H9 (cell line): ENCODE results near the gene ORC2. TPM values are rescaled to one million over a fixed set of nuclear protein-coding genes. Genes with fewer than 3 reads are reported as not detected.

ENCODE experiments used
- DNase-seq: peaks from one replicate; pipeline ENCODE4 v3.0.0-alpha.2; 2017
- H2AFZ ChIP-seq: one replicate; pipeline ENCODE4 v1.6.1; 2013; ENCODE audit warnings: mild to moderate bottlenecking, low read length, control low read depth, moderate library complexity
- H2AK5ac ChIP-seq: 2 replicates; pipeline ENCODE4 v1.6.1; 2013; ENCODE audit warnings: low read length, control low read depth, mixed read lengths; ENCODE audit not compliant: insufficient read length
- H2BK120ac ChIP-seq: one replicate; pipeline ENCODE4 v1.6.1; 2013; ENCODE audit warnings: low read depth, mild to moderate bottlenecking, low read length, control low read depth, inconsistent platforms; ENCODE audit not compliant: poor library complexity, severe bottlenecking
- H2BK12ac ChIP-seq: 2 replicates; pipeline ENCODE4 v1.6.1; 2013; ENCODE audit warnings: low read length, control low read depth, mixed read lengths, low read depth; ENCODE audit not compliant: insufficient read length
- H2BK15ac ChIP-seq: 2 replicates; pipeline ENCODE4 v1.6.1; 2013; ENCODE audit warnings: low read depth, low read length, control low read depth
- H2BK20ac ChIP-seq: one replicate; pipeline ENCODE4 v1.6.1; 2013; ENCODE audit warnings: low read depth, mild to moderate bottlenecking, low read length, control low read depth, inconsistent platforms; ENCODE audit not compliant: poor library complexity, severe bottlenecking
- H2BK5ac ChIP-seq: 2 replicates; pipeline ENCODE4 v1.6.1; 2013; ENCODE audit warnings: low read length, control low read depth, mixed read lengths; ENCODE audit not compliant: insufficient read length
- H3K14ac ChIP-seq: 2 replicates; pipeline ENCODE4 v1.6.1; 2013; ENCODE audit warnings: low read length, control low read depth; ENCODE audit not compliant: insufficient read depth
- H3K18ac ChIP-seq: 2 replicates; pipeline ENCODE4 v1.6.1; 2013; ENCODE audit warnings: low read depth, mild to moderate bottlenecking, mixed read lengths, low read length, control low read depth; ENCODE audit not compliant: insufficient read length
- H3K23ac ChIP-seq: 2 replicates; pipeline ENCODE4 v1.6.1; 2013; ENCODE audit warnings: low read length, control low read depth, mixed read lengths, low read depth; ENCODE audit not compliant: insufficient read length
- H3K23me2 ChIP-seq: 2 replicates; pipeline ENCODE4 v1.6.1; 2013; ENCODE audit warnings: low read depth, mild to moderate bottlenecking, mixed read lengths, low read length, control low read depth; ENCODE audit not compliant: insufficient read length, poor library complexity, severe bottlenecking
- H3K27ac ChIP-seq: 2 replicates; pipeline ENCODE4 v1.5.1; 2013; ENCODE audit warnings: low read length, control low read depth, mixed read lengths, low read depth; ENCODE audit not compliant: insufficient read length
- H3K27me3 ChIP-seq: 2 replicates; pipeline ENCODE4 v1.6.1; 2013; ENCODE audit warnings: low read length, control low read depth, inconsistent platforms; ENCODE audit not compliant: insufficient read depth
- H3K4ac ChIP-seq: 2 replicates; pipeline ENCODE4 v1.6.1; 2013; ENCODE audit warnings: low read depth, mild to moderate bottlenecking, control low read depth, inconsistent platforms, low read length, moderate library complexity
- H3K4me1 ChIP-seq: 2 replicates; pipeline ENCODE4 v1.6.1; 2013; ENCODE audit warnings: low read length, control low read depth, inconsistent platforms; ENCODE audit not compliant: insufficient read depth
- H3K4me2 ChIP-seq: 2 replicates; pipeline ENCODE4 v1.6.1; 2013; ENCODE audit warnings: low read length, control low read depth, mixed read lengths; ENCODE audit not compliant: insufficient read length, insufficient read depth
- H3K56ac ChIP-seq: 2 replicates; pipeline ENCODE4 v1.6.1; 2013; ENCODE audit warnings: low read depth, mild to moderate bottlenecking, mixed read lengths, low read length, control low read depth; ENCODE audit not compliant: insufficient read length
- H3K79me1 ChIP-seq: 2 replicates; pipeline ENCODE4 v1.6.1; 2013; ENCODE audit warnings: low read depth, mild to moderate bottlenecking, moderate library complexity, low read length, control low read depth, inconsistent platforms; ENCODE audit not compliant: insufficient read depth, poor library complexity, severe bottlenecking
- H3K79me2 ChIP-seq: 2 replicates; pipeline ENCODE4 v1.6.1; 2013; ENCODE audit warnings: low read length, control low read depth, inconsistent platforms; ENCODE audit not compliant: insufficient read depth
- H3K9ac ChIP-seq: 2 replicates; pipeline ENCODE4 v1.6.1; 2013; ENCODE audit warnings: low read length, control low read depth, mixed read lengths; ENCODE audit not compliant: insufficient read length; ENCODE audit errors: extremely low read depth
- H3K9me3 ChIP-seq: one replicate; pipeline ENCODE4 v1.6.1; 2013; ENCODE audit warnings: low read depth, low read length, inconsistent platforms; ENCODE audit not compliant: control insufficient read depth
- H3T11ph ChIP-seq: one replicate; pipeline ENCODE4 v1.6.1; 2013; ENCODE audit warnings: mild to moderate bottlenecking, low read length, control low read depth, inconsistent platforms
- H4K20me1 ChIP-seq: one replicate; pipeline ENCODE4 v1.6.1; 2013; ENCODE audit not compliant: control insufficient read depth, insufficient read length, insufficient read depth
- H4K5ac ChIP-seq: 2 replicates; pipeline ENCODE4 v1.6.1; 2013; ENCODE audit warnings: low read depth, mild to moderate bottlenecking, mixed read lengths, low read length, control low read depth; ENCODE audit not compliant: insufficient read length
- H4K8ac ChIP-seq: replicated peaks from 2 replicates; pipeline ENCODE4 v1.6.1; 2013; ENCODE audit warnings: low read length, control low read depth, mixed read lengths, low read depth; ENCODE audit not compliant: insufficient read length
- H4K91ac ChIP-seq: 2 replicates; pipeline ENCODE4 v1.6.1; 2013; ENCODE audit warnings: low read depth, mild to moderate bottlenecking, moderate library complexity, mixed read lengths, low read length, control low read depth; ENCODE audit not compliant: insufficient read length
- H3K27ac Mint-ChIP-seq, 3 experiments: 2 replicates in 2 of 3; 3 replicates in 1 of 3; pipeline ENCODE4 v1.8.0; 2020 to 2021; ENCODE audit warnings: mixed read lengths in 3 of 3, mild to moderate bottlenecking in 1 of 3, moderate library complexity in 1 of 3
- H3K27me3 Mint-ChIP-seq: 2 replicates; pipeline ENCODE4 v1.8.0; 2021; ENCODE audit warnings: low read depth, mild to moderate bottlenecking, moderate library complexity, mixed read lengths
- H3K36me3 Mint-ChIP-seq, 3 experiments: 2 replicates in 2 of 3; 3 replicates in 1 of 3; pipeline ENCODE4 v1.8.0; 2020 to 2021; ENCODE audit warnings: low read depth in 3 of 3, mixed read lengths in 3 of 3; ENCODE audit not compliant: insufficient read depth in 1 of 3
- H3K4me1 Mint-ChIP-seq, 2 experiments: 2 replicates each; pipeline ENCODE4 v1.8.0; 2020; ENCODE audit warnings: mixed read lengths in 2 of 2
- H3K4me3 Mint-ChIP-seq, 2 experiments: 2 replicates in 1 of 2; 3 replicates in 1 of 2; pipeline ENCODE4 v1.8.0; 2020 to 2021; ENCODE audit warnings: mild to moderate bottlenecking in 2 of 2, mixed read lengths in 2 of 2, moderate library complexity in 1 of 2
- H3K9me3 Mint-ChIP-seq, 2 experiments: 2 replicates in 1 of 2; 3 replicates in 1 of 2; pipeline ENCODE4 v1.8.0; 2020; ENCODE audit warnings: mild to moderate bottlenecking in 2 of 2, mixed read lengths in 2 of 2, moderate library complexity in 1 of 2
- WGBS: extraction: QIAGEN DNeasy Blood & Tissue Kit; methylation state at CpG from one replicate; pipeline ENCODE4 v1.1.7; 2013; ENCODE audit warnings: missing lambda C conversion rate, low lambda C conversion rate, mixed read lengths; ENCODE audit not compliant: insufficient read length; ENCODE audit errors: extremely low coverage; 5-methylcytosine and 5-hydroxymethylcytosine counted together
- total RNA-seq: library from RNA; stranded (reverse); gene quantifications from 2 replicates; pipeline ENCODE4 v1.2.1, GENCODE V29; 2021
- TF ChIP-seq, protein P1 (sequence below): fragments of 200-600 bp; sonication (generic); conservative IDR thresholded peaks from 3 replicates; pipeline ENCODE4 v1.8.0; 2021; ENCODE audit warnings: antibody characterized with exemption, mild to moderate bottlenecking

The ORC2 gene
- total RNA-seq, 1 experiment from 2014 or later: 65.2 TPM

DNA sequence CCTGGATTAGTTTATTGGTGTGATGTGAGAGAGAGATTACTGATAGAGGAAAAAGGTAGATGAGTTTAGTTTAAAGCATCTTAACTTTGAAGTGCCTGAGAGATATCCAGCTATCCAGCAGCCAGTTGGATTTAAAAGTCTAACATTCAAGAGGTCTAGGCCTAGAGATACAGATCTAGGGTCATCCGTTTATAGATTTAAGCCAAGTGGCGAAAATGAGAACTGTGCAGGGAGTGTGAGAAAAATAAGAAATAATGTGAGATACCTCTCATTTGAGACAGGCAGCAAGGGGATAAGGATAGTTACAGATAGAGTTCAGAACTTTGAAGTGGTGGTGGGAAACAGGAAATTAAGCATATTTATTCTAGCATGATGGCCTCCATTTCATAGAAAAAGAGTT lies 5.3 kb upstream of the ORC2 start:
- Histone ChIP-seq H3K14ac (no peak overlapping the region), H3T11ph (no peak overlapping the region), H3K56ac (no peak overlapping the region), H3K4me2 (no peak overlapping the region), H2BK120ac (no peak overlapping the region), H4K5ac (no peak overlapping the region), H4K91ac (no peak overlapping the region), H2BK12ac (no peak overlapping the region), H3K18ac (no peak overlapping the region), H2BK15ac (no peak overlapping the region), H2AK5ac (no peak overlapping the region), H3K9me3 (no peaks in the 10 kb centered on the region), H3K4ac (no peak overlapping the region), H4K20me1 (no peaks in the 10 kb centered on the region), H2AFZ (no peak overlapping the region), H3K27me3 (no peaks in the 10 kb centered on the region), H4K8ac (no peak overlapping the region), H3K4me1 (peaks cover 2% of the 10 kb centered on the region; the same call in 1 of the 2 replicates), H3K27ac (no peak overlapping the region), H2BK20ac (no peak overlapping the region), H3K79me2 (no peaks in the 10 kb centered on the region; the same call in 1 of the 2 replicates), H3K79me1 (no peaks in the 10 kb centered on the region), H3K9ac (no peak overlapping the region), H3K23ac (no peak overlapping the region), H2BK5ac (no peak overlapping the region), H3K23me2 (no peaks in the 10 kb centered on the region)
- Mint-ChIP-seq H3K9me3 (no peaks in the 10 kb centered on the region), H3K27me3 (no peaks in the 10 kb centered on the region), H3K4me3 (no peak overlapping the region), H3K27ac (peak overlapping the region in 1 of 3 experiments; percentile 30; a peak in 1 of 7 replicates), H3K4me1 (peaks cover 19 to 20% of the 10 kb centered on the region in 2 experiments), H3K36me3 (peaks cover 0 to 4% (median 0%) of the 10 kb centered on the region in 3 experiments; a peak in 2 of 7 replicates)
- TF ChIP-seq, protein P1, sequence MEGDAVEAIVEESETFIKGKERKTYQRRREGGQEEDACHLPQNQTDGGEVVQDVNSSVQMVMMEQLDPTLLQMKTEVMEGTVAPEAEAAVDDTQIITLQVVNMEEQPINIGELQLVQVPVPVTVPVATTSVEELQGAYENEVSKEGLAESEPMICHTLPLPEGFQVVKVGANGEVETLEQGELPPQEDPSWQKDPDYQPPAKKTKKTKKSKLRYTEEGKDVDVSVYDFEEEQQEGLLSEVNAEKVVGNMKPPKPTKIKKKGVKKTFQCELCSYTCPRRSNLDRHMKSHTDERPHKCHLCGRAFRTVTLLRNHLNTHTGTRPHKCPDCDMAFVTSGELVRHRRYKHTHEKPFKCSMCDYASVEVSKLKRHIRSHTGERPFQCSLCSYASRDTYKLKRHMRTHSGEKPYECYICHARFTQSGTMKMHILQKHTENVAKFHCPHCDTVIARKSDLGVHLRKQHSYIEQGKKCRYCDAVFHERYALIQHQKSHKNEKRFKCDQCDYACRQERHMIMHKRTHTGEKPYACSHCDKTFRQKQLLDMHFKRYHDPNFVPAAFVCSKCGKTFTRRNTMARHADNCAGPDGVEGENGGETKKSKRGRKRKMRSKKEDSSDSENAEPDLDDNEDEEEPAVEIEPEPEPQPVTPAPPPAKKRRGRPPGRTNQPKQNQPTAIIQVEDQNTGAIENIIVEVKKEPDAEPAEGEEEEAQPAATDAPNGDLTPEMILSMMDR: no peak; the same call in 2 of the 3 replicates
- no CpG with 5 or more reads among the region's 2 CpGs for WGBS
- DNase-seq: no peak
